Pulmonary artery endothelial cell (primary cell): ENCODE measurements around the gene FBXW7. TPM values are rescaled to one million over a fixed set of nuclear protein-coding genes. Genes with fewer than 3 reads are reported as not detected.

Source experiments
- DNase-seq: peaks from one replicate; pipeline ENCODE4 v3.0.0-alpha.2; 2011; ENCODE audit warnings: low read depth, low spot score
- total RNA-seq: library from RNA; depleted of rRNA; stranded (reverse); fragments of >200 nt; gene quantifications from 2 replicates; pipeline ENCODE4 v1.2.3, GENCODE V29; 2014

FBXW7 gene
- total RNA-seq, 1 donor from 2014 or later: 65.2 TPM

- DNase-seq: no peak
Observed at GRCh38 chr4:152374153-152374552, 161.7 kb downstream of the FBXW7 start.

GRCh38 chr4:152372444-152372843 is 163.4 kb downstream of the FBXW7 start:
- DNase-seq: no peak

GRCh38 chr4:152369902-152370295 is 166.0 kb downstream of the FBXW7 start:
- no peak for DNase-seq

GRCh38 chr4:152369203-152369901 is 166.5 kb downstream of the FBXW7 start:
- DNase-seq: no peak

GRCh38 chr4:152368001-152368400 is 167.9 kb downstream of the FBXW7 start:
- no peak for DNase-seq

- no peak for DNase-seq
Observed at GRCh38 chr4:152364883-152365282, 171.0 kb downstream of the FBXW7 start.

- no peak for DNase-seq
Observed at GRCh38 chr4:152364383-152364782, 171.5 kb downstream of the FBXW7 start.

GRCh38 chr4:152363904-152364303 is 172.0 kb downstream of the FBXW7 start:
- DNase-seq: no peak

- no peak for DNase-seq
Observed at GRCh38 chr4:152363086-152363485, 172.8 kb downstream of the FBXW7 start.

- DNase-seq: no peak
Observed at GRCh38 chr4:152360045-152360410, 175.9 kb downstream of the FBXW7 start.

GRCh38 chr4:152359208-152360044 is 176.5 kb downstream of the FBXW7 start:
- no peak for DNase-seq

GRCh38 chr4:152357206-152357605 is 178.7 kb downstream of the FBXW7 start:
- DNase-seq: no peak

DNA sequence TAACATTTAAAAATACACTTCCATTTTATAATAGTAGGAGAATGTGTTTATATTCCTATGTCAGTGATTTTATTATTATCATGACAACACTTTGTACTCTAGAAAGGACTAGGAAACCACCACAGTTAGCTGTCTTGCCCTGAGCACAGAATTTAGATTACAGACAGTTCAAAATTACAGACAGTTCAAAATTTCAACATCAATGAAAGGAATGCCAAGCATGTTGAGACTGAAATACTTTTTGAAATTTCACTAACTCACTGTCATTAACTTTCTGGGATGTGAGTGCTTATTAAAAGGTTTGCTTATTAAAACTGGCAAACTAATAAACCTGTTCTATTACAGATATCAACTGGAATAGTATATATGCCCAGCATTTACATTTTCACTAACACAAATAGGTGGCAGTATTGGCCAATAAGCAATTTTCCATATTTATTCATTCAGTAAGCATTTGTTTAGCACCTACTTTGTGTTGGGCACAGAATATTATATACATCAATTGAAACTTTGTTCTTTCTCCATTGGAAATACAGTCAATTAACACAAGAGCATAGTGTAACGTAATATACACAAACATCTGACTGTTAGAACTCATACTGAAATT is 179.4 kb downstream of the FBXW7 start:
- no peak for DNase-seq

- peak; percentile 71 for DNase-seq
Observed at GRCh38 chr4:152352622-152353116, 183.2 kb downstream of the FBXW7 start.

DNA sequence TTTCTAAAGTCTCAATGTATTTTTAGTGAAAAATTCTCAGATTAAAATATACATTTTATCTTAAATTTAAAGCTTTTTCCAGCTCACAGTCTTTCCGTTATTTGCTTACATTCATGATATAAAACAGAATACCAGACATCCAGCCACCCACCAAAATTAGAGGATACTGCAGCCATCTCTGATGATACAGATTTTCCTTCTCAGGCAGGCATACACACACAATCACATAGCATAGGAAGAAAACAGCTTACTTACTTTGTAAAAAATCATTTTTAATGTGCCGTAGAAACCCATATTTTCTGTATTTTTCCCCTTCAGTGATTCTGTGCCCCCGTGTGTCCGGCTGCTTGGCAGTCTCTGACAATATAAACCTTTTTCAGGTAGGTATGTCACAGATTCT is 183.7 kb downstream of the FBXW7 start:
- DNase-seq: no peak

GRCh38 chr4:152351080-152351479 is 184.8 kb downstream of the FBXW7 start:
- DNase-seq: no peak

GRCh38 chr4:152348670-152349069 is 187.2 kb downstream of the FBXW7 start:
- DNase-seq: no peak

GRCh38 chr4:152346979-152347378 is 188.9 kb downstream of the FBXW7 start:
- DNase-seq: no peak

GRCh38 chr4:152346526-152346925 is 189.4 kb downstream of the FBXW7 start:
- no peak for DNase-seq

DNA sequence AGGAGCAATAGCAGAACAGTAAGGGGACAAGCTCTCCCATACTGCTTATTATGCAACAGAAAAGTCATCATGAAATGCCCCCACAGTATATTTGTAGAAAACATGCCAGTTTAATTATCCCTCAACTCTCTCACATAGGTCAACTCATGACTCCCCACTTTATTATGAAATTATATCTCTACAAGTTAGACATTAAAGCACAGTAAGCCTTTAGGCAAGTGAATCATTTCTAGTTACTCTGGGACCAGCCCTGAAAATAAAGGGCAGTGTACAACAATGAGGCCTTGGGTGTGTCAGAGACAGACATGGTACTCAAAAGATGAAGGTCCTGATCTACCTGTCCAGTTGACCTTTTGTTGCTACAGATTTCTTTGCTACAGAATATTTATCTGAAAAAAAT is 191.9 kb downstream of the FBXW7 start:
- DNase-seq: no peak

- DNase-seq: no peak
Observed at GRCh38 chr4:152342293-152342692, 193.6 kb downstream of the FBXW7 start.

GRCh38 chr4:152340818-152341217 is 195.1 kb downstream of the FBXW7 start:
- DNase-seq: no peak
